Caki2 (cell line): ENCODE data around the gene G6PC3. TPM values are rescaled to one million over a fixed set of nuclear protein-coding genes. Genes with fewer than 3 reads are reported as not detected.
"Not testable (repeated sequence)": the region's sequence is repeated elsewhere in the genome, so short reads cannot be mapped to it uniquely, and the experiment has no call there.

ENCODE experiments used
- DNase-seq: peaks from one replicate; pipeline ENCODE4 v3.0.0-alpha.2; 2015; ENCODE audit warnings: low read depth
- in situ Hi-C: cut with HindIII; loops from 2 replicates; pipeline ENCODE4 v1.10.0; 2016; ENCODE audit warnings: low sequenced_read_pairs, low pct_unique_long_range_greater_than_20kb, mixed read lengths
- total RNA-seq: library from RNA; depleted of rRNA; stranded (reverse); fragments of >200 nt; shearing (Covaris generic); gene quantifications from 2 replicates; pipeline ENCODE4 v1.2.3, GENCODE V29; 2014; ENCODE audit warnings: low replicate concordance

G6PC3 gene
- total RNA-seq, 1 experiment from 2014 or later, result 50.6 TPM

DNA sequence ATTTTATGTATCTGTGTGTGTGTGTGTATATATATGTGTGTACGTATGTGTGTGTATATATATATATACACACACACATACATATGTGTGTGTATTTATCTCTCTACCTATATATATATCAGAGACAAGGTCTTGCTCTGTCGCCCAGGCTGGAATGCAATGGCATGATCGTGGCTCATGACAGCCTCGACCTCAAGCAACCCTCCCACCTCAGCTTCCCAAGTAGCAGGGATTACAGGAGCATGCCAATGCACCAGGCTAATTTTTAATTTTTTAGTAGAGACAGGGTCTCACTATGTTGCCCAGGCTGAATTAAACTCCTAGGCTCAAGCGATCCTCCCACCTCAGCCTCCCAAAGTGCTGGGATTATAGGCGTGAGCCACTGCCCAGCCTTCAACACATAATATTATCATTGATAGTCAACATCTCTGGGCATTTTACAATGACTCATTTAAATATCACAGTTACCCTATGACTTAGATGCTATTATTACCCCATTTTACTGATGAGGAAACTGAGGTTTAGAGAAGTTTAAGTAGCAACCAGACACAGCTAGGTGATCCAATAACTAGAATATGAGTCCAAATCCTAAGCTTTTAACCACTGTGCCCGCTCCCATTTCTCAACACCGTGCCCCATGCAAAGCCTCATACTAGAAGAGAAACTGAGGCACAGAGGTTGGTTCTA is 24.3 kb downstream of the G6PC3 start:
- DNase-seq, result no peak
- in situ Hi-C loops, result no loop called here

DNA sequence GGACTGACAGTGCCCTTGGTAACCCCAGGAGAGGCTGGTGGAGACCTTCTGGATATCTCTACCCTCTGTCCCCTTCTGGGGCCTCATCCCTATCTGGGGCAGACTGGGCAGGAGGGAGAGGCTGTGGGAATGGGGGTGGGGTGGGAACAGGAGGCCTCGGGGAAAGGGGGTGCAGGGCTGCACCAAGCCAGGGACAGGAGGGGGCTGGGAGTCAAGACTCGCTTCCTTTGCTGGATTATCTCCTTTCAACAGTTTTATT is 24.8 kb downstream of the G6PC3 start:
- in situ Hi-C loops, result no loop called here
- no peak for DNase-seq

DNA sequence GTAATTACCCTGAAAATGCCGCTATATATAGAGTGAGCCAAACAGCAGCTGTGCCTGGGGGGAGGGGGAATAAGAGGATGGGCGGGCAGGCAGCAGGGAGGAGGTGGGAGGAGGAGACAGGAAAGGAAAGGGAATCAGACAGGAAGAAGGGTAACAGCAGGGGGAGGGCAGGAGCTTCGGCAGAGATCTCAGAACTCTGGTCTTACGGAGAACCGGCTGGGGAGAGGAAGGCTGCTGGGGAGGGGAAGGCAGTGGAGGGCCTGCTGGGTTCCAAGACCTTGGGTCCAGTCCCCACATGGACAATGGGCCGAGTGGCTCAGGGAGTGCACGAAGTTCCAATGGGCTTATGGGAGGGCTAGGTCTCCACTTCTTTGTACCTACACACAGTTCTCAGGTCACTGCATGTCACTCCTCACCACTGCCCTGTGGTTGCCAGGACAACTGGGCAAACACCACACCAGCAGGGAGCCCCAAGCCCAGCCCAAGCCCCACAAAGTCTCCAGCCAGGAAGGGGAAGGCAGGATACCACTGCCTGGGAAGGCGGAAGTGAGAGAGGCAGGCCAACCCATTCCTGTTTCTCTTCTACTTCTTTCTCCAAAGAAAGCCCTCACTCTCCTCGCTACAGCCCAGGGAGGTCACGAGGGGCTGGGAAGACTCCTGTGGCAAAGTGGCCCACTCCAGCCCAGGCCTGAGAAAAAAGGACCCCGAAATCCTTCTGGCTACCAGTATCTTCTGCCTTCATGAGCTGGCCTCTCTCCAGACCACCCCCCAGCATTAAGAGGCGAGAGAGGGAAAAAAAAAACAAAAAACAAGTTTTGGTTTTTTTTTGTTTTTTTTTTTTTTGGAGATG is 25.3 kb downstream of the G6PC3 start:
- DNase-seq, result peak; percentile 93
- in situ Hi-C loops, result no loop called here

DNA sequence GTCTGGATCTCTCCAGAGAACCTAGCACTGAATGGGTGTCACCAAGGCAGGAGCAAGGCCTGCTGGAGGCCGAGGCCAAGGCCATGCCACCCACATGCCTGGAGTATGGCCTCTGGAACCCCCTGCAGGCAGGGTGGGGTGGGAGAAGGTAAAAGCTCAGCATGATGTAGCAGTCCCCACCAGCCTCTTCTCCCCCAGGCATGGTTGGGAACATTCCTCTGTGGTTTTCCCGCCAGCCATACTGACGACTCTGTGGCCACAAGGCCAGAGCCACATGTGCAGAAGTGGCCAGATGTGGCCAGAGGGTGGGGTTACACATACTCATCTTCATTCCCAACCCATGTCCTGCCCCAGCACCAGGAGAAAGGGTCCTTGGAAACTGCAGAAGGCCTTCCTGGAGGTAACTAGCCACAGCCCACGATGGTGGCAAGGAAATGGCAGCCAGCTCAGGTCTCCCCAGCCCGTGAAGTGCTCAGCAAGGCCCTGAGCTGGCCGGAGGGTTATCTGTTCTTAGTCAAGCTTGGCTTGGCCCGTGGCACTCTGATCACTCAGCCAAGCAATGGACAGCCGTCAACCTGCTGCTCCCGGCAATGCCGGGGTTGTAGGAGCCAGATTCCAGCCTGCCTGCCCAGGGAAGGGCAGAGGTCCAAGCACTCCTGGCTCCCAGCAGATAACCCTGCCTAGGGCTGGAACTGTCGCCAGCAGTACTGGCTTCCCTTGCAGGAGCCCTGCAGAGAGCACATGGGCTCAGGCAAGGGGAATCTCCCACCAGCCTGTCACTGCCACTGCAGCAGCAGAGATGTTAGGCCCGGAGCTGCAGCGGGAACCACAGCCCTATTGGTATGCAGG is 26.8 kb downstream of the G6PC3 start:
- in situ Hi-C loops, result no loop called here

DNA sequence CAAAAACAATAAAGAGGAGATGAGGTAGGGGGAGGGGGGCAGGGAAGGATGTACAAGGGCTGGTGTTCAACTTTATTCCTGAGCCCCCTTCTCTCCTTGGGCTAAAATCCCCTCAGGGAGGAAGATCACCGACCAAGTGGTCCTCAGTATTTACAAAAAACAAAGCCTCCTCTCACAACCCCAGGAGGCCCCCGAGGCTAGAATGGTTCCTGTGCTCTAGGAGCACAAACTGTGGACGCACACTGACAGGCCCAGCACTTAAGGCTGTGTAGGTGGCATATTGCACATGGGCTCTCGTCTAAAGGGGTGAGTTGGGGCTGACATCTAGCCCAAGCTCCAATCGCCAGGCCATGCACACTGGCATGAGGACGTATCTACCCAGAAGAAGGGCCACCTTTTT is 31.3 kb downstream of the G6PC3 start:
- DNase-seq, in situ Hi-C loops: not testable (repeated sequence)

More for the DNA sequence above, 26.8 kb downstream of the G6PC3 start:
- peak; percentile 93 for DNase-seq

DNA sequence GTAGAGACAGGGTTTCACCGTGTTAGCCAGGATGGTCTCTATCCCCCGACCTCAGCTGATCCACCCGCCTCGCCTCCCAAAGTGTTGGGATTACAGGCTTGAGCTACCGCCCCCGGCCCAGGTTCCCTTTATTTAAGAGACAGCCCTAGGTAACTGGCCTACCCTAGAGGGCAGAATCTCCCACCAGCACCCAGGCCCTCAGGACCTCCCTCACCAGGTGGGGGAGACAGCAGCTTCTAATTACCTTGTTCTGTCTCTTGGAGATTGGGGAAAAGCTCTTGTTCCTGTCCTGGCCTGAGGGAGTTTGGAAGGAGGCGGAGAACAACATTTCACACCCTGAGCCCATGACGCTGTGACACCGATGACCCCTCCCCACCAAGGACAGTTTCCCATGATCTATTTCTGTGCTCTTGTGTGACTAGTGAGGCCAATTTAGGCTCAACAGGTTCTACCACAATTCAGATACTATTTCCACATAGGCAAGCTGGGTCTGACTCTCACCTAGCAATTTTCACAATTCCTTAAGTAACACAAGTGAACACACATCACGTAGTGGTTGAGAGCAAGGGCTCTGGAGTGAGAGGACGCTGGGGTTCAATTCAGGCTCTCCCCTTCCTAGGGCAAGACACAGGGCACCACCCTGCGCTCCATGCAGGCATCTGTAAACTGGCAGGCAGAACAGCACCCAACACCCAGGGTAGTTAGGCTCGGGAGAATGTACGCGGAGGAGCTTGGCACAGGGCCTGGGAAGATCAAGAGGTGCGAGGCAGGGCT is 32.5 kb downstream of the G6PC3 start:
- no peak for DNase-seq

DNA sequence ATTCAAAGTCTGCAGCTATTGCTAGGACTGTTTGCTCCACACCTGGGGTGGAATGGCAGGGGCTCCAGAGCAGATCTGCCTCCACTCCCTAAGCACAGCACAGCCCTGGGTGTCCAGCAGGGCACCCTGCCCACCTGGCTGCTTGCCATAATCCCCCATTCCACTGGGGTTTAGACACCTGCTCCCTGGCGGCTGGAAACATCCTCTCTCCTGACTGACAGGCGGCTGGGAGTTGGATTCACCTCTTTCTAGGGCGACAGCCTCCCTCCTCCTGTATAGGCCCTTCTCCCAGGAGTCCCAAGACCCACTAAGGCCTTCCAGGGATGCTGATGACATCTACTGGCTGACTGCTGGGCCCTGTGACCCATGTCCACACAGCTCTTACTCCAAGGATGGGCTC is 34.9 kb downstream of the G6PC3 start:
- DNase-seq, result no peak
- in situ Hi-C loops, result no loop called here

More for the DNA sequence above, 32.5 kb downstream of the G6PC3 start:
- in situ Hi-C loops, result no loop called here

DNA sequence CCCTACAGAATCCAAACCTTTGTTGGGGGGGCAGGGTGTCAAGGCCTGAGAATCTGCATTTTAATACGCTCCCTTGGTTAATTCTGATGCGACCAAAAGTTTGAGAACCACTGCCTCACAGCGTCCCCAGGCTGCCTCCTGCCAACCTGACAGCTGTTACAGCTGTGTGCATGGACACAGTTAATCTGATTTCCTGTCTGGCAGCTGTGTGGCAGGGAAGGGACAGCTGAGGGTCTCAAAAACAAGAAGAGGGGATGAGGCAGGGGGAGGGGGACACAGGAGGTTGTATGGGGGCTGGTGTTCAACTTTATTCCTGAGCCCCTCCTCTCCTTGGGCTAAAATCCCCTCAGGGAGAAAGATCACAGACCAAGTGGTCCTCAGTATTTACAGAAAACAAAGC is 35.4 kb downstream of the G6PC3 start:
- in situ Hi-C loops, result no loop called here
- DNase-seq, result no peak

DNA sequence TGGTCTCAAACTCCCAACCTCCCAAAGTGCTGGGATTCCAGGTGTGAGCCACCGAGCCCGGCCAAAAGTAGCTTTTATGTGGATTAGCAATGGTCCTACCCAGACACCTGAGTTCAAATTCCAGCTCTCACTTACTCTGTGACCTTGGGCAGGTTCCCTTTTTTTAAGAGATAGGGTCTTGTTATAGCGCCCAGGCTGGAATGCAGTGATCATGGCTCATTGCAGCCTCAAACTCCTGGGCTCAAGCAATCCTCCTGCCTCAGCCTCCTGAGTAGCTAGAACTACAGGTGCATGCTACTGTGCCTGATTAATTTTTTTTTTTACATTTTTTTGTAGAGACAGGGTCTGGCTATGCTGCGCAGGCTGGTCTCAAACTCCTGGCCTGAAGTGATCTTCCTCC is 36.3 kb downstream of the G6PC3 start:
- DNase-seq, result no peak
- in situ Hi-C loops, result no loop called here

DNA sequence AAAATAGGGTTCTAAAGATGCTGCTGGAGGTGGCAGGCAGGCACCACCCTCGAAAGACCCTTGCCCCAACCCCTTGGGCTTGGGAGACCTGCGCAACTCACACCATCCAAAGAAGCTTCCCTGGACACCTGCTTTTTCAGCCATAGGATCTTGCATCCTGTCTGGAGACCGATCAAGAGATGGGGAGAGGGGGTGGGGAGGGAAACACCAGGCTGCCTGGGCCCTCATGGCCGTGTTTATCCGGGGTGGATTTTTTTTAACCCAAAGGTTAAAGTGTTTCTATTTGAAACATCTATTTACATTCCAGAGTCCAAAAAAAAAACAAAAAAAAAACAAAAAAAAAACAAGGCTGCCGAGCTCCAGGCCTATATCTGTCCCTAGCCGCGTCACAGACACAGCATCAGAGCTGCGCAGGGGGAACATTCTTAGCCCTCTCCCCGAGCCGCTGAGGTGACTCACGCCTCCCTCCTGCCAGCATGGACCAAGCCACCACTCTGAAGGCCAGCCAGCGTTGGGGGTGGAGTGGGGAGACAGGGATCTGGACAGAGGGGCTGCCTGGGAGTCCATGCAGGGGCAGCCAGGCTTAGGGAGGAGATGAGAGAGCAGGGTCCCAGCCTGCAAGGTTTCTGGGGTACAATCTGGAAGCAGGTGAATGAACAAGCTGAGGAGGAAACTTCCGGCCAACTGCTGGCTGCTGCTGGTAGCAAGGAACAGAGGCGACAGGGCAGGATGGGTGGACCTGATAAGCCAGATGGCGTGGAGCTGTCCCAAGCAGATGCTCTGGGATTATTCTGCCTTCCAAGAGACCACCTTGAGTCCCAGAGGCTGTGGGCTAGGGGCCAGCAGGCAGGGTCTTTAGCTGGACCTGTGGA is 38.1 kb downstream of the G6PC3 start:
- DNase-seq, result peak; percentile 96
- in situ Hi-C loops, result no loop called here

DNA sequence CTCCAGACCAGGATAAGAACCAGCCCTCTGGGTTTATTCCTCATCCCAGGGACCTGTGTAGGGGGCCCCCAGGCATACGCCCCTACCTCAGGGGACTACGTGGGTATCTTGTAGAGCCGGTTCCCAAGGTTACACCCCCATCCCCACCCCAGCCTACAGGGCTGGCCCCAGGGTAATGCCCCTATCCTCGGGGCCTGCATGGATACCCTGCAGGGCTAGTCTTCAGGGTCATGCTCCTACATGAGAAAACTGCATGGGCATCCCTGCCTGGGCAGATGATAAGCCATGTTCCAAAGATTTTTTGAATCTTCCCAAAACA is 38.7 kb downstream of the G6PC3 start:
- DNase-seq, result no peak
- in situ Hi-C loops, result no loop called here

DNA sequence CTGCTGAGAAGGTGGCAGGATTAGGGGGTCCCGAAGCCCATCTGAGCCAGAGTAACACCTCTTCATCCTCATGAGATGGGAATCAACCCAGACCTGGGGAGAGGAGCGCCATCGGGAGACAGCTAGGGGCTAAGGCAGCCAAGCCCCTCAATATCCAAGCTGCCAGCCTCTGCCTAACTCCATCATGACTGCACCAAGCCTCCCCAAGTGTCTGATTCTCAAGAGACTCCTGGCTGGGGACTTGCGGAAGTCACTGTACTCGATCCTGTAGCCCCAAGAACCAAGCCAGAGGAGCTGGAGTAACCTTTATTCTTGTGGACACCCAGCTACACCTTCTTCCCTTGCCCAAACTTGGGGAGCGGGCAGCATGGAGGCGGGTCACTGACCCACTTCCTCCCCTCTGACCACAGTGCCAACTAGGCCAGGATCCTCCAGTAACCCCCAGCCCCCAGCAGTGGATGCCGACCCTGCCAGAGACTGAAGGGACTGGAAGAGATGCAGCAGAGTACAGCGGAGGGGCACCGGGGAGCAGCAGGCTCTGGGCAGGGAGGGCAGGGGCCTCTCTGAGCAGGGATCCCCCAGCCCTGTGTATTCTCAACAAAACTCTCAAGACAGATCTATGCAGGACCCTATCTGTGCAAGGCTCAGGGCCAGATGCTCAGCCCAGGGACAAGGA is 39.6 kb downstream of the G6PC3 start:
- DNase-seq, result no peak
- in situ Hi-C loops, result no loop called here

DNA sequence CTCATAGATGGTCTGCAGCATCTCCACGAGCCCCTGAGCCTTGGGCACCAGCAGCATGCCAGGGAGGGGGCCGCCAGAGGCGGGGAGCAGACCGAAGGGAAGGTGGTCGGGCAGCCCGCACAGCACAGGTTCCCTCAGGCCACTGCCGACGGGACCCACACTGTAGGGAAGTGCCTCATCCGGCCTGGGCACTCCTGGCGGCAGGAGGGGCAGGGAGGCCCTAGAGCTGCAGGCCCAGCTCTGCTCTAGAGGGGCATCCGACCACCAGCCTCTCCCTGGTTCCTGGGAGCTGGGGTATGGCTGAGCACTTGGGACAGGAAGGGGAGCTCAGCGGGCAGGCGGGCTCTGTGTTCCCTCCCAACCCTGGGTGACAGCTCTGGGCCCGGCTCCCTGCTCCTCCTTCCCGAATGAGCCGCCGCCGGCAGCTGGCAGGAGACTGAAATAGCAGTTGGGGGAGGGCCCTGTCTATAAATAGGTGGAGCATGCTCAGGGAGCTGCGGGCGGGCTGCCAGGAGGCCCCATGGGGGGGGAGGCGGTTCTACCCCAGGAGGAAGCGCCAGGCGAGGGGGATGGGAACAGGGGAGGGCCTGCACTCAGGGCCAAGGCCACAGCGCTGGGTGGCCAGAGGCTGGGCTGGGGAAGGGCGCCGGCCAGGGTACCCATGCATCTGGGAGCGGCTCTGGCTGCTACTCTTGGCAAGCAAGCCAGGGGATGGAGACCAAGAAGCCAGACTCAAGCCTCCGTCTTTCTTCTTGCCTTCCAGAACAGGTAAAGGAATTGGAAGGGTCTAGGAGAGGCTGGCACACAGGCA is 40.5 kb downstream of the G6PC3 start:
- in situ Hi-C loops, result no loop called here
- DNase-seq, result peak; percentile 90

DNA sequence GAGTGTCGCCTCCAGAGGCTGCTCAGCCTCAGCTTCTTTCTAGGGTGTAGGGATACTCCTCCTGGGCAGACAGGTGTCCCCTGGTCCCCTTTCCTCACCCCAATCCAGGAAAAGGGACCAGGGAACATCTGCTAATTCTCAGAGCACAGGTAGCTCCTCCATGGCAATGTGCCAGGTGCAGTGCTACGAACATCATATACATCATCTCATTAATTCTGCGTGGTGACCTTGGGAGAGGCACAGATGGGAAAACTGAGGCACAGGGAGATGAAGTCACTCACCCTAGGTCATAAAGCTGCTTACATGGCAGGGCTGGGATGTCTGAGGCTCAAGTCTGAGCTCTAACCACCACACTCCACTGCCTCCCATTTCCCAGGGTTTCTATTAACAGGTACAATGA is 41.2 kb downstream of the G6PC3 start:
- in situ Hi-C loops, result no loop called here
- DNase-seq, result no peak

DNA sequence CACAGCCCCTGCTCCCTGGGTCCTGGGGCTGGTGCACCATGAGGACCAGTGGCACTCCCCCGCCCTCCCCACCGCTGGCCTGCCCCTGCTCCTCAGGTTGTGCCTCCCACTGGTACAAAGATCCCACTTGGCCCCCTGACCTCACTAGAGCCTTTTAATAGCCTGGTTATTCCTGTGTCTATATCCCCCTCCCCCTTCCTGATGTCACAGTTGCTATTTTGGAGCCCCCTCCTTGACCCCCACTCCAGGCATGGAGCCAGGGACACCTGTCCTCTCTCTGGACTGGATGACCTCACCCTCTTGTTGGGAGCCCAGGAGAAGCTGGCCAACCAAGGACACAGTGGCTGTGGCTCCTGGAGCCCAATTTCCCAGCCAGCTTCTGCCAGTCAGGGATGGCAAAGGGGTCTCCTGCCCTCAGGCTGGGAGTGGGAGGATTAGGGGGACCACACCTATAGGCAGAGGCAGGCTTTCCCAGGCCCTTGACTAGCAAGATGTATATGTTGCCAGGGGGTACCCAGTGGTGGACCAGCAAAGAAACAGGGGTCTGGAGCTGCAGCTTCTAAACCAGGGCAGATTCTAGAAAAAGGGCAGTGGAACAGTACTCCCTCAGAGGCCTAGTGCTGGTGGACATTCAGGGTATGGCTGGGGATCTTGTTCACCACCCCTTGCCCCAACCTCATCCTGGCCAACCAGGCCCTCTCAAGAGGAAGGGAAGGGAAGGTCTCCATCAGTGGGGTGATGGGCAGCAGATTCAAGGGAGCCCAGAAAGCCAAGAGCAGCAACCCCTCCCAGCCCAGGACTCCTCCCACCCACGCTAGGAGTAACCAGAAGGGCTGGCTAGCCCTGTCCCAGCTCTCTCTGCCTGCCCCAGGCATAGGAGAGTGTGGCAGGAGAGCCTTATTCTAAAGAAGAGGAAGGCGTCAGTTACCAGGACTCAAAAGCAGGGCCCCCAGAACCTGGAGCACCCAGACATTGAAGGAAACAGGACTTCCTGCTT is 42.0 kb downstream of the G6PC3 start:
- no peak for DNase-seq
- in situ Hi-C loops, result no loop called here
